NB4 (cell line): ENCODE data around the gene IGSF9B.

ENCODE experiments used
- DNase-seq: peaks from one replicate; pipeline ENCODE4 v3.0.0; 2010; ENCODE audit warnings: low read depth
- H3K4me3 ChIP-seq: one replicate; pipeline ENCODE4 v1.5.1; 2011; ENCODE audit warnings: mild to moderate bottlenecking, low read depth, low read length, moderate library complexity
- CTCF ChIP-seq: IDR thresholded peaks from one replicate; pipeline ENCODE4 v1.5.1; 2012; ENCODE audit warnings: low read depth, low read length
- MYC ChIP-seq: IDR thresholded peaks from 2 replicates; pipeline ENCODE4 v1.6.1; 2011; ENCODE audit warnings: low read depth, low read length
- POLR2A ChIP-seq: IDR thresholded peaks from 2 replicates; pipeline ENCODE4 v1.6.1; 2011; ENCODE audit warnings: mild to moderate bottlenecking; ENCODE audit not compliant: insufficient read length; ENCODE audit errors: extremely low read depth
- TF ChIP-seq, protein P1 (sequence below): IDR thresholded peaks from 2 replicates; pipeline ENCODE4 v1.6.1; 2011; ENCODE audit warnings: low read depth, low read length

The IGSF9B gene

GRCh38 chr11:133906746-133907145, 50.0 kb downstream of the IGSF9B start:
- DNase-seq, result no peak
- H3K4me3 ChIP-seq, result no peak overlapping the region
- TF ChIP-seq, protein P1, sequence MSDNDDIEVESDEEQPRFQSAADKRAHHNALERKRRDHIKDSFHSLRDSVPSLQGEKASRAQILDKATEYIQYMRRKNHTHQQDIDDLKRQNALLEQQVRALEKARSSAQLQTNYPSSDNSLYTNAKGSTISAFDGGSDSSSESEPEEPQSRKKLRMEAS, result no peak
- TF ChIP-seq CTCF, result no peak
- TF ChIP-seq POLR2A, result no peak
- TF ChIP-seq MYC, result no peak

DNA sequence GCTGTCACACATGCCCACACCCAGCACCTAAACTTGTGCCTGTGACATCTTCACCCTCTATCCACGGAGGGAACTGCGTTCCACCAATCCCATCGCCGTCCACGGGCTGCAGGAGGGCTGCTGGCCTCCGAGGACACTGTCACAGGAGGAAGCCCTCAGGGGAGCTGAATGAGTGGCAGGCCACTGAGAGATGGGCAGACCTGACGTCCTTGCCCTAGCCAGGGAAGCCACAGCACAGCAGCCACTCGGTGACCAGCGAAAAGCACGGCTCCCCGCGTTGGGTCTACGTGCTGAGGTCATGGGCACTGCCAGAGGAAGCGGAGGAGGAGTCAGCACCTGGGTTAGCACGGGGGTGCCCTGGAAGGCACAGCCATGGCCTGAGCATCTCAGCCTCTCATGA, 50.5 kb downstream of the IGSF9B start:
- H3K4me3 ChIP-seq, result no peak overlapping the region
- no peak for DNase-seq
- TF ChIP-seq MYC (no peak), POLR2A (no peak), CTCF (no peak)
- TF ChIP-seq, protein P1, result no peak

DNA sequence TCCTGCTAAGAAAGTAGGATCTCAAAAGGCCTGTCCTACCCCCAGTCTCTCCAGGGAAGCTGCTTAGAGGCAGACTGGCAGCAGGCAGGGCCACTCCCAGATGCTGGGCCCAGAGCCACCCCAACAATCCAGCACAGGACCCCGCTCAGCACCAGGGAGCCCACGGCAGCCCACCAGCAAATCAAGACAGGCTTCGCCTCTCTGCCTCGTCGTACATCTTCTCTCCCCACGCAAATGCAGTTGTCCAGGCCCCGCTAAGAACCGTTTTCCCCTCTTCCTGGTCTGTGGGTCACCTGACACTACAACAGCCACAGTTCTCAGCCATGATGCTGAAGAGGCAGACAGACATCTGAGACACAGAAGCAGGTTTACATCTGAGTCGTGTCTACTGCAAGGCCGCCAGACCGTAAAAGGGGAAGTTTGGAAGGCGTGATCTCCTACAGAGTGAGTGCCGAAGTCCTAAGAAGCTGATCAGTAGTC, 51.1 kb downstream of the IGSF9B start:
- DNase-seq, result peak; percentile 25
- no peak for TF ChIP-seq CTCF
- TF ChIP-seq POLR2A, result no peak
- TF ChIP-seq, protein P1, result no peak
- TF ChIP-seq MYC, result no peak

GRCh38 chr11:133904818-133905515, 51.8 kb downstream of the IGSF9B start:
- no peak for DNase-seq
- no peak for TF ChIP-seq POLR2A
- H3K4me3 ChIP-seq, result no peak overlapping the region

More for the DNA sequence above, 51.1 kb downstream of the IGSF9B start:
- H3K4me3 ChIP-seq, result no peak overlapping the region

DNA sequence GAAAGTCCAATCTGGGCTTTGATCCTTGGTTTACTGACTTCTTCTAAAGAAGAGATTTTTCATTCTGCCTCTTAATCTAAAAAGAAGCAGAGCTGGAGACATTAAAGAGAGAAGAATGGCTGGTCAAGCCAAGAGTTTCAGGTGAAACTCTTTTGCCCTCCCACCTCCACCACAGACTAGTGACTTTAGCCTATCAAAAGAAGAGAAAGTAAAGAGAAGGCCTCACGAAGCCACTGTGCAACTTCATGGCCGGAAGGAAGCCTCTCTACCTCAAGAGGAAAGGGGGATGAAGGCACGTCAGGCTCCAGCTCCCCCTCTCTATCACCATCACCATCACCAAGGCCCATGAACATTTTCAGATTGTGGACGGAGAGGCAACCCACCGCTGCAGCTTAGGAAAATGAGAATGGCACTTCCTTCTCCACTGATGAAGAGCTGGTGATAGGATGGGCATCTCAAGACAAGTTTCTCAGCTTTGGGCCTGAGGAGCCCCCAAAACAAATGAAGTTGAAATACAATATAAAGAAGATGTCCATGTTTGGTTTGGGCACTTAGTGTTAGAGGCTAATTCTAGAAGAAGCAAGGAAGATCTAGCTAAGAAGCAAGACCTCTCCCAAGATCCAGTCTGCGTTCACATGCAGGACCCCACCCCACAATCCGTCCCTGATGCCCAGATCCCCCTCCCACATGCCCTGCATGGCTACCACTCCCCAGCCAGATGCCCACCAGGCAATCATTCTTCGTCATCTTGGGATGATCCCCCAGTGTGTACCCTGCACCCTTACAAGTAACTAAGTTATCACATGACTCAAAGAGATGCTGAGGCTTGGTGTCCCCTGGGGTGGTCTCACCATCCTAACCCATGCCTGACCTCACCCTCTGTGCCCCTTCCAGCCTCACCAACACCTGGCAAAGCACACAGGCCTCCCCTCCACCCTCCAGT, 52.6 kb downstream of the IGSF9B start:
- TF ChIP-seq POLR2A, result no peak
- TF ChIP-seq CTCF, result no peak
- TF ChIP-seq, protein P1, result no peak
- TF ChIP-seq MYC, result no peak
- DNase-seq, result no peak
- no peak overlapping the region for H3K4me3 ChIP-seq

GRCh38 chr11:133903056-133903455, 53.7 kb downstream of the IGSF9B start:
- H3K4me3 ChIP-seq, result no peak overlapping the region
- no peak for DNase-seq
- TF ChIP-seq, protein P1, result no peak
- no peak for TF ChIP-seq CTCF
